OCI-LY1 (cell line): Measurements from ENCODE around the gene ALPI.

ENCODE experiments used
- CTCF ChIP-seq: fragments of 200-600 bp; sonication (generic), shearing (Covaris generic); IDR thresholded peaks from 2 replicates; pipeline ENCODE4 v1.5.1; 2017; ENCODE audit warnings: mild to moderate bottlenecking, antibody characterized with exemption, low read length, moderate library complexity, mixed read lengths
- EZH2 ChIP-seq: fragments of 200-600 bp; sonication (generic), shearing (Covaris generic); IDR thresholded peaks from 2 replicates; pipeline ENCODE4 v1.8.0; 2017; ENCODE audit warnings: borderline replicate concordance, mixed run types, mild to moderate bottlenecking, antibody characterized with exemption, low read length, moderate library complexity, mixed read lengths

- TF ChIP-seq CTCF (no peak), EZH2 (no peak)
Observed at GRCh38 chr2:232415736-232416520, 40.0 kb upstream of the ALPI start.
